NCI-H146 treated with DMSO at 0.1 percent for 48 hours (cell line): ENCODE data around the gene DGKZ.
A peak's percentile ranks its signal among the peaks of the same experiment; 100 is the strongest.

ENCODE experiments used
- DNase-seq: peaks from one replicate; lab custom pipeline; 2025; ENCODE audit not compliant: unreplicated experiment; lab: John Stamatoyannopoulos, UW

The DGKZ gene

DNA sequence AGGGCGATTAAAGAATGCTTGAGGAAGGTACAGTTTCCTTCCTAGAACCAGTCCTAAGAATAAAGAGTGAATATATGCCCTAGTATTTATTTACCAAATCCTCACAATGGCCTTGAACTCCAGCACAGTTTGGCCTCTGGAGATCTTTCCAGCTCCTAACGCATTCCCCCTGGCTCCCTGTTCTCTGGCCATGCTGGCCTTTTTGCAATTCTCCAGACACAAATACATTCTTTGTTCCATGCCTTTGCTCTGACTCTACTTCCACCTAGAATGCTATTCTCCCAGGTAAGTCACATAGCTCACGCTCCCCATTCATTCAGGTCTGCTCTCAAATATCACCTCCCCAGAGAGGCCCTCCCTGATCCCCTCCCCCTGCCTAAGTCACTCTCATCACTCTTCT lies 3.7 kb upstream of the DGKZ start:
- no peak for DNase-seq

DNA sequence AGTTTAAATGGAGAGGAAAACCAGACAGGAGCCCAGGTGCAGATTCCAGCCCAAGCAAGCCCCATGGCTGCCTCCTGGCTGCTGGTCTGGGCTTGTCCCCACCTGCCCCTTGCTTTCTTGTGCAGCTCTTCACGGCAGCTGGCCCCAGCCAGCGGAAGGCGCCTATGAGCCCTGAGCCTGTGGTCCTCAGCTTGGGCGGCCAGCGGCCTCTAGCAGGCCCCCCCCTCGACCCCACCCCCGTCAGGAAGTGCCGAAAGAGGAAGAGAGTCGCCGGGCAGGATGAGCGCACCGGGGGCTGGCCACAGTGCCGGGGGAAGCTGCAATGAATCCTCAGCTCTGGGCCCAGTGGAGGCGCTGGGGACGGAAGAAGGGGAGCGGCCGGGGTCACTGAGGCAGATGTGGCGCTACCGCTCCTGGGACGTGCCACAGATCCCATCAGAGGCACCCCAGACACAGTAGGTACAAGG lies 2.1 kb upstream of the DGKZ start:
- no peak for DNase-seq

DNA sequence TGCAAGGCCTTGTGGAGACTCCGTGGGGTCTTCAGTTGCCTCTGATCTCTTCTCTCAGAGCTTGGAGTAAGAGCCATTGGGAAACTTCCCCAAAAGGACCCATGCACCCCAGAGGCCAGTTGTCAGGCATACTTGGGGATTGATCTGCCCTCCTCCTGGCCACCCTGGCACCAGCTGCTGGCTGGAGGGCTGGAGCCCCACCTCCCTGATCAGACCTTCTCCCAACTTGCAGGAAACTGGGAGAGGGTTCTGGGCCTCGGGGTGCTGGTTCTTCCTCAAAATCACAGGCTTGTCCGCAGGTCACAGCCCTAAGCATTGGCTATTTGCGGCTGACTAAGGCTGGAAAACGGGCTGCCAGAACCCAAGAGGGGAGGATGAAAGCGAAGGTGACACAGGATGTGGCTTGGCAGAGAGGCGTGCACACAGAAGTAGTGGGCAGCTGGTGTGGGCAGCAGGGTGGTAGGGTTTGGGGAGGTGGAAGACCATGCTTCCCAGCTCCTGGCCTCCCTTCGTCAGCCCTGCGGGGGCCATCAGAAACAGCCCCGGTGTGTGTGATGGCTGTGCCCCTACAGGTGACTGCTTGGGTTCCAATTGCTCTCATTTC lies 1.3 kb upstream of the DGKZ start:
- no peak for DNase-seq

DNA sequence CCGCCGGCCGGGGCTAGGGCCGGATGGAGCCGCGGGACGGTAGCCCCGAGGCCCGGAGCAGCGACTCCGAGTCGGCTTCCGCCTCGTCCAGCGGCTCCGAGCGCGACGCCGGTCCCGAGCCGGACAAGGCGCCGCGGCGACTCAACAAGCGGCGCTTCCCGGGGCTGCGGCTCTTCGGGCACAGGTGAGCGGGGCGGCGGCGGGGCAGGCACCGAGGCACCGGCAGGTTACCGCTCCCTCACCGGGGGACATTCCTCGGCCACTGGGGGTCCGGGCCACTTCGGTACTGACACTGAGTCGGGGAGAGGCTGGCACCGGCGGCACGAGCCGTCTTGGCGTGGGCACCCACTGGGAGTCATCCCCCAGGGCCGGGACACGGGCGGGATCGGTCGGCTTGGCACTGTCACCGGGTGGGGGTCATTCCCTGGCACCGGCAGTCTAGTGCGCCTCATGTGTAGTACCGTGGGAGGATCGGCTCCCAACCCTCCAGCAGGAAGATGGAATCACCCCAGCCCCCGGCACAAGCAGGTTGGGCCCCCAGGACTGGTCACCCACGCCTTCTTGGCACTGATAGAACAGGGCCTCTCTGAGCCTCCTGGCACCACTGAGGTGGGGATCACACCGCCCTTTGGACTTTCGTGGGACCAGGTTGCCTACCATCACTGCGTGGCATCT lies 511 bp downstream of the DGKZ start:
- DNase-seq: no peak

GRCh38 chr11:46348566-46349401 lies 1.5 kb downstream of the DGKZ start:
- DNase-seq: no peak

GRCh38 chr11:46350695-46351094 lies 3.4 kb downstream of the DGKZ start:
- no peak for DNase-seq

- no peak for DNase-seq
Observed at GRCh38 chr11:46351148-46351547, 3.9 kb downstream of the DGKZ start.

DNA sequence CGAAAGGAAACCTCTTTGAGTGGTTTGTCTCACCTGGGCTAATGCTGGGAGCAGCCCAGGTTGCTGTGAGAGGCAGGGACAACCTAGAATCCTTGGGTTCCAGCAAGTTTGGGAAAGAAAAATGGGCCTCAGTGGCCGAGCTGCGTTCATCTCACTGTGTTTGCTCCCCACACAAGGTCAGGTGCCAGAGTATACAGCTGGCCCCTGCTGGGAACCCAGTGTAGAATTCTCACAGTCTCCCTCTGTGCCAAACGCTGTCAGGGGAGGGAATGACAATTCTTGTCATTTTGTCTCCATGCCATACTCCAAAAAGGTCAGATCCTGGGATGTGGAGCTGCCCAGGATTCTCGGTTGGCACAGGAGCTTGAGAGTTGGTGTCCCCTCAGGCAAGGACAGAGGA lies 4.3 kb downstream of the DGKZ start:
- DNase-seq: no peak

- no peak for DNase-seq
Observed at GRCh38 chr11:46352063-46352841, 5.0 kb downstream of the DGKZ start.

DNA sequence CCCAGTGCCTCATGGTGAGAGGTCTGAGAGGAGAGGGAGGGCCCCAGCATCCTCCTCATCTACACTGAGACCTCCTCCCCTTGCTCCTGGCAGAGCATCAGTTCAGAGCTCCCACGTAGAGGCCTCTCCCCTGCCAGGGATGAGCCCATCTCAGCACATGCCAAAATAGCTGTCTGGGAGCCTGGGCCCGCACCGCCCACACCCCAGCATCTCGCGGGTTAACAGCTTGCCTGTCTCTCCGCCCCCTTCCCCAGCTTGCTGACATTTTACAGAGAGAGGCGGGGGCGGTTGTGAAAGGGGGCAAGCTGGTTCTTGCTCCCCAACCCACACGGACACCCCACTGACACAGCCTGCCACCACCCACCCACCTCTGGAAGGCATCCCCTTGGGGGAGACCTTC lies 6.4 kb downstream of the DGKZ start:
- no peak for DNase-seq

GRCh38 chr11:46356924-46357482 lies 9.7 kb downstream of the DGKZ start:
- no peak for DNase-seq

DNA sequence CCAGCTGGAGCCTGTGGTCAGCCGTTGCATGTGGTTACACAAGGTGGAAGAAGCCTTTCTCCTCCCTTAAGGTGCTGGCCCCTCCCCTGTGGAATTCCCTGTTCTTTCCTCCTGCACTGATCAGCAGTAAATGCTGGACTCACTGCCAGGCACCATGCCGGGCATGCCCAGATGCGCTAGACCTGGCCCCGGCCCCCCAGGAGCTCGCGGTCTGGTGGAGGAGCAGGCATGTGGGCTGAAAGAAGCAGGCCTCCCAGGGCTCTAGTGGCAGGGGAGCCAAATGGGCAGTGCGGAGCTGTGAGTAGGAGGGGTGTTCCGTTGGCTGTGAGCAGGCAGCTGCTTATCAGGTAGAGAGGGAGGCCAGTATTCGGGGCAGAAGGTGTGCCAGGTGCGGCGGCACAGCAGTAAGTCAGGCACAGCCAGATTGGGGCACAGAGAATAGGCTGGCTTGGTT lies 10.2 kb downstream of the DGKZ start:
- no peak for DNase-seq

DNA sequence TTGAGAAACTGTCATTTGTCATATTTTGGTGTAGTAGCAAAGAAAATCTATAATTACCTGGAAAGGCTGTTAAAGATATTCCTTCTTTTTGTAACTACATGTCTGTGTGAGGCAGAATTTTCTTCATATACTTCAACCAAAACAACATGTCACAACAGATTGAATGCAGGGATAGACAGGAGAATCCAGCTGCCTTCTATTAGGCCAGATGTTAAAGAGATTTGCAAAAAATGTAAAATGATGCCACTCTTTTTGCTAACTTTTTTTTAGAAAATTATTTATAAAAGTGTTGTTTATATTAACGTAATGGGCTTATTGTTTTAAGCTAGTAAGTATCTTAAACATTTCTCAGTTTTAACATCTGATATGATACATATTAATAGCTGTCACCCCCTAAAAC lies 12.7 kb downstream of the DGKZ start:
- no peak for DNase-seq

- no peak for DNase-seq
Observed at GRCh38 chr11:46360878-46361277, 13.6 kb downstream of the DGKZ start.

DNA sequence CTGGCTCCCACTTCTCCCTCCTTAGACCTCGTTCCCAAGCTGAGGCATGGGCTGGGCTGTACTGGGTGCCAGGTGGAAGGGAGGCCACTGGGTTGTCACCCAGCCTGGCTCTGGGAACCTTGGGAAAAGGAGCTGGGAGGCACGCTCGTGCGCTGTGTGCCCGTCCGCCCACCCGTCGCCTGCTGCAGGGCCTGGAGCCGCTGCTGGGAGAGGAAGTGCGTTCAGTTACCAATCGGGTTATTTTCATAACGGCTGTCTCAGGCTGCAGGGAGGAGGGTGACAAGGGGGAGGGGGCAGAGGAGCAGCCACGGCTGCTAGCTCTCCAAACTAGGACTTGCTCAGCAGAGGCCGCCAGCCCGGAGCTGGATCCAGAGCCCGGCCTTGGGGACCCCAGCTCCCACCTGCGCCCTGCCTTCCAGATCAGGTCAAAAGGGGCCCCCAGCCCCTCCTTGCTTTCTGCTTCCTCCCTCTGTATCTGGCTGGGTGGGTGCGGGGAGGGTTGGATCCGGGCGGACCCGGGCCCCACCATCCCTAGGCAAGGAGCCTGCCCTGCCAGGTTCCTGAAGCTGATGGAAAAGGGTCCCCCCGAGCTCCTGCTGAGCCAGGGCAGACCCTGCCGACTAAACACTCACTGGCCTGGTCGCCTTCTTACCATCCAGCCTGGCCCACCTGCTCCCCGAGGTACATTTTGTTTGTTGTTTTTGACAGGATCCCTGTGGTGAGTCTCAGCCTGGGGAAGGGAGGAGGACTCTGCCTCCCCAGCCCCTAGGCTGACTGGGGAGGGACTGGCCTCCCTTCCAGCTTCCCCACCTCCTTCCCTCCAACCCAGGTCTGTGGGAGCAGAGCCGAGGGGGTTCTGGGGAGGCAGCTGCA lies 14.3 kb downstream of the DGKZ start:
- DNase-seq: no peak

GRCh38 chr11:46362156-46363030 lies 15.1 kb downstream of the DGKZ start:
- DNase-seq: no peak

GRCh38 chr11:46363031-46363407 lies 15.8 kb downstream of the DGKZ start:
- peak; percentile 56 for DNase-seq

GRCh38 chr11:46363455-46364005 lies 16.3 kb downstream of the DGKZ start:
- DNase-seq: peak; percentile 61

GRCh38 chr11:46364056-46364455 lies 16.8 kb downstream of the DGKZ start:
- no peak for DNase-seq
